ENCODE results near the gene TRAF6. TPM values are rescaled to one million over a fixed set of nuclear protein-coding genes. Genes with fewer than 3 reads are reported as not detected.

TRAF6 gene
- total and polyA plus RNA-seq, 7 experiments from 2014 or later, result 7.9 to 22.2 (median 18.2) TPM

GRCh38 chr11:36500315-36500721 is 9.8 kb downstream of the TRAF6 start:
- Histone ChIP-seq H3K36me3 (ENCODE audit: control insufficient read depth in 2 of 3, insufficient read depth in 3 of 3, low read length in 3 of 3) (peaks cover 6 to 39% (median 13%) of the 10 kb centered on the region in 3 experiments), H3K4me1 (ENCODE audit: control insufficient read depth in 2 of 2, insufficient read depth in 2 of 2, low read length in 2 of 2) (no peaks in the 10 kb centered on the region), H3K9me3 (ENCODE audit: control insufficient read depth in 2 of 3, low read length in 3 of 3) (no peaks in the 10 kb centered on the region), H3K4me3 (ENCODE audit: low read length) (no peak overlapping the region), H3K27ac (ENCODE audit: low read depth, low read length) (no peak overlapping the region), H3K27me3 (ENCODE audit: control insufficient read depth in 2 of 2, insufficient read depth in 2 of 2, low read length in 2 of 2) (no peaks in the 10 kb centered on the region)
- Mint-ChIP-seq H3K9me3 (no peaks in the 10 kb centered on the region), H3K27ac (peak overlapping the region in 4 of 9 donors; percentile 8 to 71 (median 50)), H3K36me3 (peaks cover 4 to 31% (median 10%) of the 10 kb centered on the region in 5 donors), H3K4me3 (no peak overlapping the region), H3K4me1 (peaks cover 13 to 59% (median 47%) of the 10 kb centered on the region in 7 donors), H3K27me3 (no peaks in the 10 kb centered on the region)
- DNase-seq (no peak), ATAC-seq (peak; percentile 55)
- intact Hi-C loops (cut with micrococcal nuclease), result no loop called here
- CTCF ChIA-PET, result interaction anchor here (1.1 to 2.6 kb wide), 2 partner anchors 7 to 10 kb away, joined by 5 to 16 read pairs; partner anchors contain the start of gene TRAF6
- POLR2A ChIA-PET, result interaction anchor here (1.4 kb wide), 1 partner anchor 9 kb away, joined by 5 read pairs; no protein-coding TSS in a partner anchor

GRCh38 chr11:36499315-36499714 is 10.8 kb downstream of the TRAF6 start:
- DNase-seq (no peak), ATAC-seq (no peak)
- peak overlapping the region in 3 of 9 donors; percentile 5 to 26 (median 12) for H3K27ac Mint-ChIP-seq
- Histone ChIP-seq H3K27me3 (ENCODE audit: control insufficient read depth in 2 of 2, insufficient read depth in 2 of 2, low read length in 2 of 2) (no peaks in the 10 kb centered on the region), H3K36me3 (ENCODE audit: control insufficient read depth in 2 of 3, insufficient read depth in 3 of 3, low read length in 3 of 3) (peaks cover 6 to 39% (median 13%) of the 10 kb centered on the region in 3 experiments), H3K27ac (ENCODE audit: low read depth, low read length) (no peak overlapping the region), H3K9me3 (ENCODE audit: control insufficient read depth in 2 of 3, low read length in 3 of 3) (no peaks in the 10 kb centered on the region), H3K4me3 (ENCODE audit: low read length) (no peak overlapping the region), H3K4me1 (ENCODE audit: control insufficient read depth in 2 of 2, insufficient read depth in 2 of 2, low read length in 2 of 2) (no peaks in the 10 kb centered on the region)
- peaks cover 10 to 50% (median 38%) of the 10 kb centered on the region in 7 donors for H3K4me1 Mint-ChIP-seq
- ChIA-PET POLR2A (interaction anchor here (1.4 kb wide), 1 partner anchor 10 kb away, joined by 5 read pairs; no protein-coding TSS in a partner anchor), CTCF (interaction anchor here (1.0 to 1.1 kb wide), 2 partner anchors 9 to 12 kb away, joined by 3 to 4 read pairs; no protein-coding TSS in a partner anchor)
- intact Hi-C loops (cut with micrococcal nuclease), result no loop called here
- peaks cover 4 to 29% (median 10%) of the 10 kb centered on the region in 5 donors for H3K36me3 Mint-ChIP-seq
- no peaks in the 10 kb centered on the region for H3K9me3 Mint-ChIP-seq
- H3K4me3 Mint-ChIP-seq, result no peak overlapping the region
- H3K27me3 Mint-ChIP-seq, result no peaks in the 10 kb centered on the region

GRCh38 chr11:36498721-36499120 is 11.4 kb downstream of the TRAF6 start:
- DNase-seq (no peak), ATAC-seq (no peak)
- Mint-ChIP-seq H3K4me1 (peaks cover 10 to 45% (median 33%) of the 10 kb centered on the region in 7 donors), H3K9me3 (no peaks in the 10 kb centered on the region), H3K27me3 (no peaks in the 10 kb centered on the region), H3K4me3 (no peak overlapping the region), H3K27ac (peak overlapping the region in 1 of 9 donors; percentile 12), H3K36me3 (peaks cover 4 to 27% (median 10%) of the 10 kb centered on the region in 5 donors)
- Histone ChIP-seq H3K27me3 (ENCODE audit: control insufficient read depth in 2 of 2, insufficient read depth in 2 of 2, low read length in 2 of 2) (no peaks in the 10 kb centered on the region), H3K36me3 (ENCODE audit: control insufficient read depth in 2 of 3, insufficient read depth in 3 of 3, low read length in 3 of 3) (peaks cover 6 to 39% (median 11%) of the 10 kb centered on the region in 3 experiments), H3K27ac (ENCODE audit: low read depth, low read length) (no peak overlapping the region), H3K4me3 (ENCODE audit: low read length) (no peak overlapping the region), H3K9me3 (ENCODE audit: control insufficient read depth in 2 of 3, low read length in 3 of 3) (no peaks in the 10 kb centered on the region), H3K4me1 (ENCODE audit: control insufficient read depth in 2 of 2, insufficient read depth in 2 of 2, low read length in 2 of 2) (no peaks in the 10 kb centered on the region)
- CTCF ChIA-PET, result interaction anchor here (1.0 to 1.2 kb wide), 4 partner anchors 10 to 883 kb away, joined by 3 to 4 read pairs (median 3); partner anchors contain the start of gene TRAF6
- intact Hi-C loops (cut with micrococcal nuclease), result no loop called here
- POLR2A ChIA-PET, result no interaction called here

- ChIA-PET POLR2A (interaction anchor here (1.0 kb wide), 1 partner anchor 10 kb away, joined by 3 read pairs; no protein-coding TSS in a partner anchor), CTCF (interaction anchor here (0.6 to 2.0 kb wide), 11 partner anchors 8 to 884 kb away, joined by 3 to 16 read pairs (median 4); partner anchors contain the start of genes COMMD9 and TRAF6)
- intact Hi-C loops (cut with micrococcal nuclease), result loop anchor here (2.0 to 5.0 kb wide), 4 partner anchors 15 to 876 kb away; partner anchors contain the start of genes FJX1 (in 1 of the 2) and TRIM44 (in 1 of the 2)
- no peak overlapping the region for H3K4me3 Mint-ChIP-seq
- DNase-seq, result no peak
- peaks cover 14 to 37% (median 24%) of the 10 kb centered on the region in 7 donors for H3K4me1 Mint-ChIP-seq
- Histone ChIP-seq H3K4me1 (ENCODE audit: control insufficient read depth in 2 of 2, insufficient read depth in 2 of 2, low read length in 2 of 2) (peaks cover 0 to 5% of the 10 kb centered on the region in 2 donors), H3K4me3 (ENCODE audit: low read length) (no peak overlapping the region), H3K27ac (ENCODE audit: low read depth, low read length) (no peak overlapping the region), H3K9me3 (ENCODE audit: control insufficient read depth in 2 of 3, low read length in 3 of 3) (no peaks in the 10 kb centered on the region), H3K36me3 (ENCODE audit: control insufficient read depth in 2 of 3, insufficient read depth in 3 of 3, low read length in 3 of 3) (peaks cover 6 to 37% (median 12%) of the 10 kb centered on the region in 3 experiments), H3K27me3 (ENCODE audit: control insufficient read depth in 2 of 2, insufficient read depth in 2 of 2, low read length in 2 of 2) (no peaks in the 10 kb centered on the region)
- H3K27ac Mint-ChIP-seq, result peak overlapping the region in 2 of 9 donors; percentile 52 to 53
- no peak for ATAC-seq
- H3K9me3 Mint-ChIP-seq, result no peaks in the 10 kb centered on the region
- H3K27me3 Mint-ChIP-seq, result no peaks in the 10 kb centered on the region
- peaks cover 15 to 44% (median 26%) of the 10 kb centered on the region in 5 donors for H3K36me3 Mint-ChIP-seq
Observed at GRCh38 chr11:36493332-36493731, 16.7 kb downstream of the TRAF6 start.

- peaks cover 17 to 42% (median 28%) of the 10 kb centered on the region in 7 donors for H3K4me1 Mint-ChIP-seq
- ChIA-PET CTCF (interaction anchor here (0.6 to 2.0 kb wide), 11 partner anchors 8 to 884 kb away, joined by 3 to 16 read pairs (median 4); partner anchors contain the start of genes COMMD9 and TRAF6), POLR2A (interaction anchor here (1.0 kb wide), 1 partner anchor 10 kb away, joined by 3 read pairs; no protein-coding TSS in a partner anchor)
- no peak overlapping the region for H3K4me3 ChIP-seq (ENCODE audit: low read length)
- no peaks in the 10 kb centered on the region for H3K9me3 Mint-ChIP-seq
- H3K27me3 Mint-ChIP-seq, result no peaks in the 10 kb centered on the region
- no peaks in the 10 kb centered on the region for H3K9me3 ChIP-seq (ENCODE audit: control insufficient read depth in 2 of 3, low read length in 3 of 3)
- H3K27ac ChIP-seq (ENCODE audit: low read depth, low read length), result no peak overlapping the region
- intact Hi-C loops (cut with micrococcal nuclease), result loop anchor here (1.0 to 5.0 kb wide), 12 partner anchors 16 to 877 kb away; partner anchors contain the start of genes COMMD9 (in 1 of the 2), FJX1 (in 1 of the 2) and TRIM44 (in 1 of the 2)
- peak overlapping the region in 4 of 9 donors; percentile 7 to 53 (median 44) for H3K27ac Mint-ChIP-seq
- peaks cover 19 to 47% (median 28%) of the 10 kb centered on the region in 5 donors for H3K36me3 Mint-ChIP-seq
- H3K4me1 ChIP-seq (ENCODE audit: control insufficient read depth in 2 of 2, insufficient read depth in 2 of 2, low read length in 2 of 2), result peaks cover 0 to 8% of the 10 kb centered on the region in 2 donors
- DNase-seq (peak in 7 of 9 donors; percentile 11 to 48 (median 36)), ATAC-seq (peak; percentile 81)
- no peaks in the 10 kb centered on the region for H3K27me3 ChIP-seq (ENCODE audit: control insufficient read depth in 2 of 2, insufficient read depth in 2 of 2, low read length in 2 of 2)
- no peak overlapping the region for H3K4me3 Mint-ChIP-seq
- H3K36me3 ChIP-seq (ENCODE audit: control insufficient read depth in 2 of 3, insufficient read depth in 3 of 3, low read length in 3 of 3), result peaks cover 6 to 33% (median 12%) of the 10 kb centered on the region in 3 experiments
Observed at GRCh38 chr11:36492724-36493304, 17.3 kb downstream of the TRAF6 start.

GRCh38 chr11:36490026-36490806 is 19.9 kb downstream of the TRAF6 start:
- intact Hi-C loops (cut with micrococcal nuclease), result loop anchor here (5.0 kb wide), 2 partner anchors 828 to 873 kb away; partner anchors contain the start of genes FJX1 (in 1 of the 2) and TRIM44 (in 1 of the 2)
- POLR2A ChIA-PET, result no interaction called here
- Mint-ChIP-seq H3K4me1 (peaks cover 21 to 52% (median 36%) of the 10 kb centered on the region in 7 donors), H3K27me3 (no peaks in the 10 kb centered on the region), H3K9me3 (no peaks in the 10 kb centered on the region), H3K4me3 (no peak overlapping the region), H3K27ac (no peak overlapping the region), H3K36me3 (peaks cover 18 to 57% (median 25%) of the 10 kb centered on the region in 5 donors)
- no peak for DNase-seq
- Histone ChIP-seq H3K4me3 (ENCODE audit: low read length) (no peak overlapping the region), H3K4me1 (ENCODE audit: control insufficient read depth in 2 of 2, insufficient read depth in 2 of 2, low read length in 2 of 2) (peaks cover 0 to 15% of the 10 kb centered on the region in 2 donors), H3K9me3 (ENCODE audit: control insufficient read depth in 2 of 3, low read length in 3 of 3) (no peaks in the 10 kb centered on the region), H3K27me3 (ENCODE audit: control insufficient read depth in 2 of 2, insufficient read depth in 2 of 2, low read length in 2 of 2) (no peaks in the 10 kb centered on the region), H3K36me3 (ENCODE audit: control insufficient read depth in 2 of 3, insufficient read depth in 3 of 3, low read length in 3 of 3) (peaks cover 0 to 40% (median 7%) of the 10 kb centered on the region in 3 experiments), H3K27ac (ENCODE audit: low read depth, low read length) (no peak overlapping the region)
- ATAC-seq, result no peak
- CTCF ChIA-PET, result no interaction called here

Data from naive thymus-derived CD4-positive, alpha-beta T cell (primary cell).